HEK293 (cell line): Measurements from ENCODE around the gene SYT2.

Experiments
- CTCF ChIA-PET: fragments of 350-600 bp; formaldehyde crosslinking; extraction: SDS; loops from one replicate; lab custom pipeline; 2021; ENCODE audit warnings: antibody characterized with exemption; lab: Yijun Ruan, JAX
- POLR2A ChIA-PET: fragments of 300-600 bp; formaldehyde crosslinking; extraction: SDS; loops from one replicate; lab custom pipeline; 2020; ENCODE audit warnings: antibody characterized with exemption, inconsistent platforms; lab: Yijun Ruan, JAX
- H3K27ac ChIP-seq: fragments of 200-500 bp; sonication (Bioruptor generic); 2 replicates; pipeline ENCODE4 v1.5.1; 2014; ENCODE audit warnings: low read depth, low read length, control low read depth, inconsistent platforms; ENCODE audit errors: extremely low read depth
- H3K36me3 ChIP-seq, 2 experiments: fragments of 200-500 bp in 1 of 2; sonication (Bioruptor generic) in 1 of 2; 1 replicate in 1 of 2; 2 replicates in 1 of 2; pipeline ENCODE4 v1.5.1; 2014 to 2017; ENCODE audit warnings: inconsistent platforms in 2 of 2, low read length in 2 of 2; ENCODE audit not compliant: control insufficient read depth in 2 of 2, insufficient read depth in 1 of 2
- H3K4me1 ChIP-seq: fragments of 200-500 bp; sonication (Bioruptor generic); 2 replicates; pipeline ENCODE4 v1.5.1; 2014; ENCODE audit warnings: mild to moderate bottlenecking, low read length, inconsistent platforms; ENCODE audit not compliant: control insufficient read depth, insufficient read depth
- H3K4me3 ChIP-seq: 2 replicates; pipeline ENCODE4 v1.5.1; 2011; ENCODE audit warnings: low read depth, mild to moderate bottlenecking, control low read depth, low read length, moderate library complexity
- H3K9me3 ChIP-seq: fragments of 200-500 bp; sonication (Bioruptor generic); 2 replicates; pipeline ENCODE4 v1.5.1; 2014; ENCODE audit warnings: low read depth, low read length, inconsistent platforms; ENCODE audit not compliant: control insufficient read depth, insufficient read depth
- EGR2 ChIP-seq: fragments of 450-650 bp; formaldehyde crosslinking; IDR thresholded peaks from 2 replicates; pipeline ENCODE4 v1.5.1; 2016; ENCODE audit warnings: low read depth, missing biosample characterization, missing genetic modification characterization
- GLIS1 ChIP-seq: fragments of 450-650 bp; formaldehyde crosslinking; IDR thresholded peaks from 2 replicates; pipeline ENCODE4 v1.5.1; 2016; ENCODE audit warnings: missing biosample characterization, missing genetic modification characterization
- HOXC10 ChIP-seq: sonication (generic); formaldehyde crosslinking; IDR thresholded peaks from 2 replicates; pipeline ENCODE4 v1.8.1; 2023; ENCODE audit warnings: mild to moderate bottlenecking, missing genetic modification reagents
- HOXD13 ChIP-seq: sonication (generic); formaldehyde crosslinking; IDR thresholded peaks from 2 replicates; pipeline ENCODE4 v1.8.0; 2022; ENCODE audit warnings: missing genetic modification reagents, borderline replicate concordance
- KLF9 ChIP-seq: fragments of 450-650 bp; formaldehyde crosslinking; IDR thresholded peaks from 2 replicates; pipeline ENCODE4 v1.5.1; 2016; ENCODE audit warnings: missing biosample characterization, missing genetic modification characterization, low read depth
- MYNN ChIP-seq: fragments of 450-650 bp; formaldehyde crosslinking; IDR thresholded peaks from 2 replicates; pipeline ENCODE4 v1.5.1; 2016; ENCODE audit warnings: missing biosample characterization, missing genetic modification characterization, borderline replicate concordance
- SALL2 ChIP-seq: fragments of 450-650 bp; formaldehyde crosslinking; IDR thresholded peaks from 2 replicates; pipeline ENCODE4 v1.5.0; 2017; ENCODE audit warnings: missing biosample characterization, mild to moderate bottlenecking, missing genetic modification characterization, borderline replicate concordance
- SCRT2 ChIP-seq: fragments of 450-650 bp; formaldehyde crosslinking; IDR thresholded peaks from 2 replicates; pipeline ENCODE4 v1.5.1; 2016; ENCODE audit warnings: missing biosample characterization, missing genetic modification characterization
- ZBTB20 ChIP-seq: fragments of 450-650 bp; formaldehyde crosslinking; IDR thresholded peaks from 2 replicates; pipeline ENCODE4 v1.5.1; 2016; ENCODE audit warnings: missing biosample characterization, missing genetic modification characterization
- ZFHX2 ChIP-seq: fragments of 450-650 bp; formaldehyde crosslinking; conservative IDR thresholded peaks from 2 replicates; pipeline ENCODE4 v1.5.1; 2016; ENCODE audit warnings: missing biosample characterization, missing genetic modification characterization
- ZNF174 ChIP-seq: fragments of 450-650 bp; formaldehyde crosslinking; IDR thresholded peaks from 2 replicates; pipeline ENCODE4 v1.5.0; 2017; ENCODE audit warnings: missing biosample characterization, mild to moderate bottlenecking, missing genetic modification characterization
- ZNF184 ChIP-seq: fragments of 450-650 bp; IDR thresholded peaks from 2 replicates; pipeline ENCODE4 v1.5.1; 2018; ENCODE audit warnings: missing biosample characterization, mild to moderate bottlenecking, missing genetic modification characterization
- ZNF274 ChIP-seq, 2 experiments: fragments of 200-500 bp in 1 of 2; fragments of 450-650 bp in 1 of 2; sonication (Bioruptor generic) in 1 of 2; formaldehyde crosslinking in 1 of 2; IDR thresholded peaks; 2 replicates each; pipeline versions ENCODE4 v1.5.1 to v1.6.1; 2014 to 2016; ENCODE audit warnings: borderline replicate concordance in 1 of 2, inconsistent platforms in 1 of 2, low read length in 1 of 2, missing biosample characterization in 1 of 2, missing genetic modification characterization in 1 of 2
- ZNF426 ChIP-seq: fragments of 450-650 bp; formaldehyde crosslinking; IDR thresholded peaks from 2 replicates; pipeline ENCODE4 v1.5.1; 2017; ENCODE audit warnings: missing biosample characterization, missing genetic modification characterization, mild to moderate bottlenecking, inconsistent platforms, moderate library complexity
- ZNF510 ChIP-seq: fragments of 450-650 bp; formaldehyde crosslinking; IDR thresholded peaks from 2 replicates; pipeline ENCODE4 v1.5.1; 2018; ENCODE audit warnings: mild to moderate bottlenecking, missing genetic modification characterization, missing biosample characterization; ENCODE audit not compliant: insufficient replicate concordance
- ZNF514 ChIP-seq: fragments of 450-650 bp; formaldehyde crosslinking; IDR thresholded peaks from 2 replicates; pipeline ENCODE4 v1.5.1; 2016; ENCODE audit warnings: missing biosample characterization, missing genetic modification characterization
- ZNF548 ChIP-seq: fragments of 450-650 bp; formaldehyde crosslinking; IDR thresholded peaks from 2 replicates; pipeline ENCODE4 v1.5.1; 2016; ENCODE audit warnings: missing biosample characterization, missing genetic modification characterization
- ZNF629 ChIP-seq: fragments of 450-650 bp; formaldehyde crosslinking; IDR thresholded peaks from 2 replicates; pipeline ENCODE4 v1.5.1; 2017; ENCODE audit warnings: missing biosample characterization, missing genetic modification characterization
- TF ChIP-seq, protein P1 (sequence below): fragments of 450-650 bp; formaldehyde crosslinking; optimal IDR thresholded peaks from 2 replicates; pipeline ENCODE3; 2016; ENCODE audit warnings: missing biosample characterization, mild to moderate bottlenecking, missing genetic modification characterization
- TF ChIP-seq, protein P2 (sequence below): fragments of 450-650 bp; formaldehyde crosslinking; IDR thresholded peaks from 2 replicates; pipeline ENCODE4 v1.5.1; 2016; ENCODE audit warnings: missing biosample characterization, missing genetic modification characterization
- TF ChIP-seq, protein P3 (sequence below): fragments of 450-650 bp; formaldehyde crosslinking; IDR thresholded peaks from 2 replicates; pipeline ENCODE4 v1.5.1; 2016; ENCODE audit warnings: missing biosample characterization, missing genetic modification characterization, low read depth
- TF ChIP-seq, protein P4 (sequence below): fragments of 450-650 bp; formaldehyde crosslinking; IDR thresholded peaks from 2 replicates; pipeline ENCODE4 v1.5.0; 2017; ENCODE audit warnings: missing biosample characterization, missing genetic modification characterization, borderline replicate concordance
- TF ChIP-seq, protein P5 (sequence below): fragments of 450-650 bp; formaldehyde crosslinking; IDR thresholded peaks from 2 replicates; pipeline ENCODE4 v1.5.1; 2017; ENCODE audit warnings: missing biosample characterization, missing genetic modification characterization

The SYT2 gene

DNA sequence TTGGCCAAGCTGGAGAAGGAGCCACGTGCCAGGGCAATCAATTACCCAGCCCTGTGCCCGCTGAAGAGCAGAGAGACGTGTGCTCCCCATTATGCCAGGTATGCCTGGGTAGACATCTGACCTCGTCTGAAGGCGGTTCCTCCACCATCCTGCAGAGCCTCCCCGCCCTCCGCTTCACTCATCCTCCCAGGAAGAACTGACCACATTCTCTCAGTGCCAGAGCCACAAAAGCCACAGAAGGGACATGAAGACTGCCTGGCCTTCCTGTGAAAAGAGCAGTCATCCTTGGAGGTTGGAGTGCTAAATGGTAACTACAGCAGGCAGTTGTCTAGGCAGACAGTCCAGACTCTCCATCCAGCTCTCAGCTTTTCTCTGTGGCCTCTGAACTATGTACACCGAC lies 12.0 kb downstream of the SYT2 start:
- CTCF ChIA-PET, result interaction anchor here (0.8 kb wide), 1 partner anchor 41 kb away, joined by 3 read pairs; no protein-coding TSS in a partner anchor
- no peaks in the 10 kb centered on the region for H3K36me3 ChIP-seq

DNA sequence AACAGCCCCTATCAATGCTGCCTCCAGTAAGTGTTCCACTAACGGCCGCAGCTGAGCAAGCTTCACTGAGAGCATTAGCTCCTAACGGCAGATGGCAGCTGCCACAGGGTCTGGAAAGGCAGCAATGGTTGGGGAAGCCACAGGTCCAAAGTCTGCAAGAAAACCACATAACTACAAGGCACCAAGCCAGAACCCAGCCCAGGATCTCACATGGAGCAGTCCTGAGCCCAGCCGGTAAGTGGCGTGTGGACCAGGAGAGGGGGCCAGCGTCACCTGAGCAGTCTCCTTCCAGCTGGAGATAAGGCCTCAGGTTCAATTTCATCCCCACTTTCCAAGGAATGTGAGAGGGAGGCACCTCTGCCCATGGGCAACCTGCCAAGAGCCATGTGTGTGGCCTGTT lies 13.2 kb downstream of the SYT2 start:
- H3K4me3 ChIP-seq, result no peak overlapping the region
- TF ChIP-seq ZNF510, result no peak
- 0 out of 2 replicates have a peak, but pooled peaks have one; percentile 16 for TF ChIP-seq GLIS1 (tag by site-specific recombination)
- 0 out of 2 replicates have a peak, but pooled peaks have one; percentile 32 for TF ChIP-seq SCRT2 (tag by site-specific recombination)
- no peaks in the 10 kb centered on the region for H3K9me3 ChIP-seq
- ChIA-PET CTCF (interaction anchor here (1.0 to 1.8 kb wide), 3 partner anchors 15 to 40 kb away, joined by 4 to 8 read pairs (median 5); no protein-coding TSS in a partner anchor), POLR2A (no interaction called here)
- no peaks in the 10 kb centered on the region for H3K36me3 ChIP-seq
- no peak overlapping the region for H3K27ac ChIP-seq
- H3K4me1 ChIP-seq, result no peaks in the 10 kb centered on the region

More for the DNA sequence above, 12.0 kb downstream of the SYT2 start:
- H3K4me3 ChIP-seq, result no peak overlapping the region
- H3K9me3 ChIP-seq, result no peaks in the 10 kb centered on the region
- H3K27ac ChIP-seq, result no peak overlapping the region
- H3K4me1 ChIP-seq, result no peaks in the 10 kb centered on the region
- POLR2A ChIA-PET, result no interaction called here
- TF ChIP-seq ZNF174 (tag by site-specific recombination) (no peak), ZBTB20 (tag by site-specific recombination) (no peak), ZNF548 (tag by site-specific recombination) (no peak), ZNF514 (tag by site-specific recombination) (no peak), ZNF274 (IDR thresholded peaks at IDR 0.05; ENCODE audit: low read length) (no peak), ZNF274 (tag by site-specific recombination; IDR thresholded peaks at IDR 0.05; ENCODE audit: borderline replicate concordance) (no peak), HOXC10 (CRISPR knock-in tag) (no peak)
- TF ChIP-seq, protein P1, sequence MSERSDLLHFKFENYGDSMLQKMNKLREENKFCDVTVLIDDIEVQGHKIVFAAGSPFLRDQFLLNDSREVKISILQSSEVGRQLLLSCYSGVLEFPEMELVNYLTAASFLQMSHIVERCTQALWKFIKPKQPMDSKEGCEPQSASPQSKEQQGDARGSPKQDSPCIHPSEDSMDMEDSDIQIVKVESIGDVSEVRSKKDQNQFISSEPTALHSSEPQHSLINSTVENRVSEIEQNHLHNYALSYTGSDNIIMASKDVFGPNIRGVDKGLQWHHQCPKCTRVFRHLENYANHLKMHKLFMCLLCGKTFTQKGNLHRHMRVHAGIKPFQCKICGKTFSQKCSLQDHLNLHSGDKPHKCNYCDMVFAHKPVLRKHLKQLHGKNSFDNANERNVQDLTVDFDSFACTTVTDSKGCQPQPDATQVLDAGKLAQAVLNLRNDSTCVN (tag by site-specific recombination), result no peak
- TF ChIP-seq, protein P2, sequence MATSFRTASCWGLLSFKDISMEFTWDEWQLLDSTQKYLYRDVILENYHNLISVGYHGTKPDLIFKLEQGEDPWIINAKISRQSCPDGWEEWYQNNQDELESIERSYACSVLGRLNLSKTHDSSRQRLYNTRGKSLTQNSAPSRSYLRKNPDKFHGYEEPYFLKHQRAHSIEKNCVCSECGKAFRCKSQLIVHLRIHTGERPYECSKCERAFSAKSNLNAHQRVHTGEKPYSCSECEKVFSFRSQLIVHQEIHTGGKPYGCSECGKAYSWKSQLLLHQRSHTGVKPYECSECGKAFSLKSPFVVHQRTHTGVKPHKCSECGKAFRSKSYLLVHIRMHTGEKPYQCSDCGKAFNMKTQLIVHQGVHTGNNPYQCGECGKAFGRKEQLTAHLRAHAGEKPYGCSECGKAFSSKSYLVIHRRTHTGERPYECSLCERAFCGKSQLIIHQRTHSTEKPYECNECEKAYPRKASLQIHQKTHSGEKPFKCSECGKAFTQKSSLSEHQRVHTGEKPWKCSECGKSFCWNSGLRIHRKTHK (tag by site-specific recombination), result no peak
- TF ChIP-seq, protein P3, sequence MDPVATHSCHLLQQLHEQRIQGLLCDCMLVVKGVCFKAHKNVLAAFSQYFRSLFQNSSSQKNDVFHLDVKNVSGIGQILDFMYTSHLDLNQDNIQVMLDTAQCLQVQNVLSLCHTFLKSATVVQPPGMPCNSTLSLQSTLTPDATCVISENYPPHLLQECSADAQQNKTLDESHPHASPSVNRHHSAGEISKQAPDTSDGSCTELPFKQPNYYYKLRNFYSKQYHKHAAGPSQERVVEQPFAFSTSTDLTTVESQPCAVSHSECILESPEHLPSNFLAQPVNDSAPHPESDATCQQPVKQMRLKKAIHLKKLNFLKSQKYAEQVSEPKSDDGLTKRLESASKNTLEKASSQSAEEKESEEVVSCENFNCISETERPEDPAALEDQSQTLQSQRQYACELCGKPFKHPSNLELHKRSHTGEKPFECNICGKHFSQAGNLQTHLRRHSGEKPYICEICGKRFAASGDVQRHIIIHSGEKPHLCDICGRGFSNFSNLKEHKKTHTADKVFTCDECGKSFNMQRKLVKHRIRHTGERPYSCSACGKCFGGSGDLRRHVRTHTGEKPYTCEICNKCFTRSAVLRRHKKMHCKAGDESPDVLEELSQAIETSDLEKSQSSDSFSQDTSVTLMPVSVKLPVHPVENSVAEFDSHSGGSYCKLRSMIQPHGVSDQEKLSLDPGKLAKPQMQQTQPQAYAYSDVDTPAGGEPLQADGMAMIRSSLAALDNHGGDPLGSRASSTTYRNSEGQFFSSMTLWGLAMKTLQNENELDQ (tag by site-specific recombination), result no peak

DNA sequence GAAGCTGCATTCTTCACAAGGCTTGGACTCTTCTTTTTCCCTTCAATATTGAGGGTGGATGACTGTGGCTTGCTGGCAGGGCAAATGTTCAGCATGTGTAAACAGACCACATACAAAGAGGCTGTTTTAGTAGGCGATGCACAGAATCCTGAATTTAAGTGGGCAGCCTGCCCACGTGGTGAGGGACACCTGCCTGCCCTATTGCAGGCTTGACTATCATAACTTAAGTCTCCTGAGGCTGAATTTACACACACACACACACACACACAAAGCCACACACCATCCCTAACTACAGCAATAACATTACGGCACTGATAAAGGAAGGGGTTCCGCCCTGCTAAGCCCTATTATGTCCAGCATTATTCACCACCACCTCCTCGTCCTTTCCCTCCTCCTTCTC lies 15.9 kb downstream of the SYT2 start:
- ChIA-PET CTCF (no interaction called here), POLR2A (no interaction called here)
- no peaks in the 10 kb centered on the region for H3K9me3 ChIP-seq
- H3K4me1 ChIP-seq, result no peaks in the 10 kb centered on the region
- H3K27ac ChIP-seq, result no peak overlapping the region
- TF ChIP-seq ZNF174 (tag by site-specific recombination) (no peak), SALL2 (tag by site-specific recombination) (no peak), ZFHX2 (tag by site-specific recombination) (peak; percentile 77), HOXD13 (no peak), MYNN (tag by site-specific recombination) (no peak), ZNF184 (tag by site-specific recombination) (no peak), ZNF426 (tag by site-specific recombination) (no peak), ZNF629 (no peak), EGR2 (tag by site-specific recombination) (peak; percentile 89), KLF9 (tag by site-specific recombination) (no peak)
- TF ChIP-seq, protein P4, sequence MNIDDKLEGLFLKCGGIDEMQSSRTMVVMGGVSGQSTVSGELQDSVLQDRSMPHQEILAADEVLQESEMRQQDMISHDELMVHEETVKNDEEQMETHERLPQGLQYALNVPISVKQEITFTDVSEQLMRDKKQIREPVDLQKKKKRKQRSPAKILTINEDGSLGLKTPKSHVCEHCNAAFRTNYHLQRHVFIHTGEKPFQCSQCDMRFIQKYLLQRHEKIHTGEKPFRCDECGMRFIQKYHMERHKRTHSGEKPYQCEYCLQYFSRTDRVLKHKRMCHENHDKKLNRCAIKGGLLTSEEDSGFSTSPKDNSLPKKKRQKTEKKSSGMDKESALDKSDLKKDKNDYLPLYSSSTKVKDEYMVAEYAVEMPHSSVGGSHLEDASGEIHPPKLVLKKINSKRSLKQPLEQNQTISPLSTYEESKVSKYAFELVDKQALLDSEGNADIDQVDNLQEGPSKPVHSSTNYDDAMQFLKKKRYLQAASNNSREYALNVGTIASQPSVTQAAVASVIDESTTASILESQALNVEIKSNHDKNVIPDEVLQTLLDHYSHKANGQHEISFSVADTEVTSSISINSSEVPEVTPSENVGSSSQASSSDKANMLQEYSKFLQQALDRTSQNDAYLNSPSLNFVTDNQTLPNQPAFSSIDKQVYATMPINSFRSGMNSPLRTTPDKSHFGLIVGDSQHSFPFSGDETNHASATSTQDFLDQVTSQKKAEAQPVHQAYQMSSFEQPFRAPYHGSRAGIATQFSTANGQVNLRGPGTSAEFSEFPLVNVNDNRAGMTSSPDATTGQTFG (tag by site-specific recombination), result no peak
- TF ChIP-seq, protein P5, sequence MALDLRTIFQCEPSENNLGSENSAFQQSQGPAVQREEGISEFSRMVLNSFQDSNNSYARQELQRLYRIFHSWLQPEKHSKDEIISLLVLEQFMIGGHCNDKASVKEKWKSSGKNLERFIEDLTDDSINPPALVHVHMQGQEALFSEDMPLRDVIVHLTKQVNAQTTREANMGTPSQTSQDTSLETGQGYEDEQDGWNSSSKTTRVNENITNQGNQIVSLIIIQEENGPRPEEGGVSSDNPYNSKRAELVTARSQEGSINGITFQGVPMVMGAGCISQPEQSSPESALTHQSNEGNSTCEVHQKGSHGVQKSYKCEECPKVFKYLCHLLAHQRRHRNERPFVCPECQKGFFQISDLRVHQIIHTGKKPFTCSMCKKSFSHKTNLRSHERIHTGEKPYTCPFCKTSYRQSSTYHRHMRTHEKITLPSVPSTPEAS (tag by site-specific recombination), result no peak
- H3K36me3 ChIP-seq, result no peaks in the 10 kb centered on the region
- H3K4me3 ChIP-seq, result no peak overlapping the region
